Activated CD8-positive, alpha-beta memory T cell treated with anti-CD3 and anti-CD28 coated beads for 24 hours (primary cell): ENCODE results near the gene ZNF641.

Experiments used
- DNase-seq: peaks from one replicate; pipeline ENCODE4 v3.0.0-alpha.2; 2020

ZNF641 gene

GRCh38 chr12:48350249-48351021, at the start of gene ZNF641:
TSS of gene ZNF641 (minus strand) at chr12:48350919. CDS start at chr12:48348090, 2,829 bp downstream.
- DNase-seq, result peak; percentile 86

- DNase-seq, result no peak
Observed at GRCh38 chr12:48390026-48390425, 39.3 kb upstream of the ZNF641 start.

- no peak for DNase-seq
Observed at GRCh38 chr12:48389409-48389808, 38.7 kb upstream of the ZNF641 start.

DNA sequence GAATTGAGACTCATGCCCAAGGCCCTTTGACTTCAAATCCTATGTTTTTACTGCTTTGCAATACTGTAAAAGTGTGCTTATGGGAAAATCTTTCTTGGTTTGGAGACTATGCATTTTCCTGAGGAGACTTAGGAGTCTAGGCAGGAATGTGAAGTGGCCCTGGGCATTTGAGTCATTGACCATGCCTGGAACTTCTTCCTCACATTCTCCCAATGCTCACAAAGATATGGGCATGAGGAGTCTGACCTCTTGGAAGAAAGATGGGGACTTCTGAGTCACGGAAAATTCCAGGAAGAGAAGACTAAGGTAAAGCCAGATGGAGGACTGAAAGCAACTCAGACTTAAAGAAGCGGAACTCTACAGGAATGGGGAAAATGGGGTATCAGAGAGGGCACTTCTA, 38.2 kb upstream of the ZNF641 start:
- DNase-seq, result no peak

- no peak for DNase-seq
Observed at GRCh38 chr12:48388460-48388859, 37.7 kb upstream of the ZNF641 start.

- DNase-seq, result no peak
Observed at GRCh38 chr12:48380596-48380995, 29.9 kb upstream of the ZNF641 start.

DNA sequence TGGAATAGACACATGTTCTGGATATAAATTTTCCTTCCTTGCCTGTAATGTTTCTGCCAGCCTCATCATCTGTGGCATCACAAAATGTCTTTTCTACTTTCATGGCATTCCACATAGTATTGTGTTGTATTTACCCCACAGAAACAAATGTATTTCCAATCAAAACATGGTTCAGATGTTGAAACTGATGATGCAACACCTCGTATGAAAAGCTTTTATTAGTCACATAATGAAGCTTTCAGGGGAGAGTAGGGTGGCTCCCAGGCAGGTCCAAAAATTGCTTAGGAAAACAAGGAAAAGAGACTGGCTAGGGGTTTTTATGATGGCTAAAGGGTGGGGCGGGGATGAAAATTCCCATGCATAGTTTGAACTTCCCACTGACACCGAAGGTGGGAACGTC, 29.1 kb upstream of the ZNF641 start:
- DNase-seq, result no peak

DNA sequence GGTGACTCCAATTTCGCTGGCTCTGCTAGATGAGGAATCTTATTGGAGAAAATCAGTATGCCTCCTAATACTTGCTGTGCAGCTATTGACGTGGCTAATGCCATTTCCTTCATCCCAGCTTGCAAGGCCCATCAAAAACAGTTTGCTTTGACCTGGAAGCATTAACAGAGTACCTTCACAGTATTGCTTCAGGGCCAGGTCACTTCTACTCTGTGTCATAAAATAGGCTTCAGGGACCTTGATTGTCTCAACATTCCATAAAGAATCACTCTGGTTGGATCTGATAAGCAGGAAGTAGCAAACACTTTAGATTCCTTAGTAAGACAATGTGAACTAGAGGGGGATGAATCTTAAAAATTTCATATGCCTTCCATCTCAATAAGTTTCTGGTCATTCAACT, 26.9 kb upstream of the ZNF641 start:
- DNase-seq, result no peak

- DNase-seq, result no peak
Observed at GRCh38 chr12:48374164-48374563, 23.4 kb upstream of the ZNF641 start.

GRCh38 chr12:48366131-48366530, 15.4 kb upstream of the ZNF641 start:
- DNase-seq, result no peak

GRCh38 chr12:48361664-48362339, 11.1 kb upstream of the ZNF641 start:
- no peak for DNase-seq

DNA sequence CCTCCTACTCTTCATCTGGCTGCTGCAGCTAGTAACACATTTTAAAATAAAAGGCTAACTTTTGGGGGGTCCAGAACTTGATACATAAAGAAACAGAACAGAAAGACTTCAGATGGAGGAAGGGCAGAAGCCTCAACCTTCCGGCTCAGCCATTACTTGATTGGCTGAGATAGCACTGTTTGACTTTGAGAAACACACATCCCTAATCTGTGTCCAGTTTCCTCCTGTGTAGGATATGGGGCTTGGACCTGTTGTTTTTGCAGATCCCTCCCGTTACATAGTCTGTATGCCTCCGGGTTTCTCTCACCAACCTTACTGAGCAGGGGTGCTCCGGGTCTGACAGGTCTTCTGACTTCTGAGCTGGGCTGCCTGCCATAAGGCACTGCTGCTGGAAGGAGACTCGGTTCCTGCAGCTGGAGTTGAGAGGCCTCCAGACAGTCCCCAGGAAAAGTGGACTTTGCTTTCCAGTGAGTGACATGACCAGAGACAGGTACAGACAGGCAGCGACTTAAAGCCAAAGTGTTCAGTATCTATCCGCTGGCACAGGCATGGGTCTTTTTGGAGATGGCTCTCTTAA, 8.3 kb upstream of the ZNF641 start:
- DNase-seq, result no peak

GRCh38 chr12:48356041-48356768, 5.5 kb upstream of the ZNF641 start:
- DNase-seq, result no peak

- no peak for DNase-seq
Observed at GRCh38 chr12:48352157-48352760, 1.5 kb upstream of the ZNF641 start.

DNA sequence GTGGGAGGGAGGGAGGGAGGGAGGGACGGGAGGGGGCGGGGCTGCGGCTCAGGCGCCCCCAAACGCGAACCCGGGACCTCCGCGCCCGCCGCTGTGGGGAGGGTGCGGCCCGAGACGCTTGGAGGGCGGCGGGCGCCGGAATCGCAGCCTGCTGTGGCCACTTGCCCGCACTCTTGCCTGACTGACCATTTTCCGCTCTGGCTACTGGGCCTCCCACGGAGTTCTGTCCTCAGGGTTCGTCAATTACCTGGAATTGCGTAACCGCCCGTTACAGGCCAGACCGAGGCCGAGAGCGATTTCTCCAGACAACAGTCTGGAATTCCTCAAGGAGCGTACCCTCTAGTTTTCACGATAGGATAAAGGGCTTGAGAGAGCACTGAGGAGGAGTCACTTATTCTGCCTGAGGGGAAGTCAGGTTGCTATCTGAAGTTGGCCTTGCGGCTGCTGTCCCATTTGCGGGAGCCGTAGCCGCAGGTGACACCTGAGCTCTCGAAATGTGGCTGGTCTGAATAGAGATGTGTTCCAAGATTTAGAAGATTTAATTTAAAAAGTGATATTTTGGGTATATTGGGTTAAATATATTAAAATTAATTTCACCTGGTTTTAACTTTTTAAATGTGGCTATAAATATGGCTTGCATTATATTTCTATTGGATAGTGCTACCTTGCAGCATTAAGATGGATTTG, 446 bp upstream of the ZNF641 start:
- DNase-seq, result no peak

GRCh38 chr12:48349471-48349870, 1.2 kb downstream of the ZNF641 start:
- DNase-seq, result no peak

- no peak for DNase-seq
Observed at GRCh38 chr12:48342980-48343379, 7.7 kb downstream of the ZNF641 start.

DNA sequence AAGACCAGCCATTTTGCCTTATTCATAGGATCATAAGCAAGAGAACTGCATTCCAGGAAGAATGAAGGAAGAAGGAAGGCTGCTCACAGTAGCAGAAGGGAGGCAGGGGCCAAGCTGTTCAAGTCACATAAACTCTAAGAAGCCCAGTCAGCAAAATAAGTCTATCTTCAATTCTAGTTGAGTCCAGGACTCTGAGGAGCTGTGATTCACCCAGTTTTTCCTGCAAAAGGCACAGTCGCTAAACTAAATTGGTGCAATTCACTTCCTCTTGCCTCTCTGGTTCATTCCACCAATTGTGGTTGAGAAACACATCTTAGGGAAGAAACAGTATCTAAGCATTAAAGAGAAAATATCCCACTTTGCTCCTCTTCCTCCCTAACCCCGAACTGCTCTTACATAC, 9.8 kb downstream of the ZNF641 start:
- no peak for DNase-seq

DNA sequence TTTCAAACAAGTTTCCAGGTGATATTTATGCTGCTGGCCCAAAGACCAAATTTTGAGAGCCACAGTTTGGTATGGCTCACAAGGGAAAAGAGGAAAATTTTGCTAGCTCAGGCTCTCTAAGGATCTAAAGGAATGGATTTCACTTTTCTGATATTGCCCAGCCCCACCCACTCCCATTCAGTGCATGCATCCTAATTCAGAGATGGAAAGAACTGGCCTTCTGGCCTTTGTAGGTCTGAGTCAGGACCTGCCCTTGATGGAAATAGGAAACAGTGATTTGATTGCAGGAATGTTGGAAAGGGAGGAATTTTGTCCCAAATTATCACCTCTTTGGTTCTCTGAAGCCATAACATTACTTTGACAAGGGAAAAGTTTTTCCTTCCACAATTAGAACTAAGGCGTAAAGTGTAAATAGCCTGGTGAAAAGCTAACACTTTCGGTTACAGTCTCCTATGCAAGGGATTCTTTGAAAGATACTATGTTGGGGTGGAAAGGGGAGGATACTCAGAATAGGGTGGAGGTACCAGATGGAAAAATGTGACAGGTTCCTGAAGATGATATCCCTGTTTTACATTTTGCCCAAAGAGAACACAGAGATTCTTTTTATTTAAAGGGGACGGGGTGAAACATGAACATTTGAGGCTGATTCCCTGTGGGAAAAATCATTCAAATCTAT, 11.1 kb downstream of the ZNF641 start:
- no peak for DNase-seq

DNA sequence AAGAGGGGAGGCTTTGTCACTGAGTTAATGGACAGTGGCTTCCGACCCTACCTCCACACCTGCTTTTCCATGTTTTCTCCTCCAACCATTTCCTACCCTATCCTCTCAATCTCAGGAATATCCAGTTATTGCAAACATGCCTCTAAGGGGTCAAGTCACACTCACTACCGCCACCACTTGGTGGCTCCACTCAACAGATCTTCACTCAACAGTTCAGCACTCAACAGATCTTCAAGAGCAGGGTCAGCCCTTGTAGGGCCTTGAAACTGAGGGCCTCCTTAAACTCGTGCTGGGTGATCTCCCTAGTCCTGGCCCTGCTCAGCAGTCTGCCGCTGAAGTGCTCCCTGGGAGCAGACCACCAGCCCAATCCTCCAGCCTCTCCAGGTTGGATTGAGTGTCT, 14.2 kb downstream of the ZNF641 start:
- no peak for DNase-seq

DNA sequence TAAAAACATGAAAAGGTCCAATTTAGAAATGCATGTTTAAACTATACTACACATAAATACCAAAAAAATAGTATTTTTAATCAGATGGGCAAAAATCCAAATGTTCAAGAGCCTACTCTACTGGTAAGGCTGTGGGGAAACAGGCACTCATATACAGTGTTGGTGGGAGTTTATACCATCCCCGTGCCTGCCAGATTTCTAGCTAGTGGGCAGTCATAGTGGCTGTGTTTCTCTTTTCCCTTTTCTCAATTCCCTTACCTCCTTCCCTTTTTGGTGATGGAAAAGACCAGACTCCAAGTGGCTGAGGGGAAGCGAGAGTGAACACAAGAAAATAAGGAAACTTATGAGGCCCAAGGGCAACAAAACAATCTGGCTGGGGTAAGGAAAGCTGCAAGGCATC, 14.7 kb downstream of the ZNF641 start:
- no peak for DNase-seq

- no peak for DNase-seq
Observed at GRCh38 chr12:48334808-48335207, 15.9 kb downstream of the ZNF641 start.
